Calu3 (cell line): Measurements from ENCODE around the gene PFDN6. TPM values are rescaled to one million over a fixed set of nuclear protein-coding genes. Genes with fewer than 3 reads are reported as not detected.
"Not testable (repeated sequence)": the region's sequence is repeated elsewhere in the genome, so short reads cannot be mapped to it uniquely, and the experiment has no call there.

Source experiments
- BruUV-seq: library from RNA; stranded (reverse); fragments of 400-500 nt; replicated peaks from 2 replicates; lab custom pipeline; 2021; lab: Mats Ljungman, UMichigan
- CTCF ChIA-PET: fragments of 300-600 bp; sonication (Branson Sonifier 250); formaldehyde crosslinking; loops from one replicate; lab custom pipeline; 2022; ENCODE audit warnings: antibody characterized with exemption; lab: Charles Lee
- DNase-seq: peaks from one replicate; pipeline ENCODE4 v3.0.0; 2022
- H3K27ac Mint-ChIP-seq: one replicate; pipeline ENCODE4 v1.8.0; 2022; ENCODE audit warnings: mixed read lengths; ENCODE audit not compliant: unreplicated experiment
- H3K27me3 Mint-ChIP-seq: one replicate; pipeline ENCODE4 v1.8.0; 2022; ENCODE audit warnings: mixed read lengths; ENCODE audit not compliant: unreplicated experiment
- H3K36me3 Mint-ChIP-seq: one replicate; pipeline ENCODE4 v1.8.0; 2022; ENCODE audit warnings: mild to moderate bottlenecking, moderate library complexity, mixed read lengths; ENCODE audit not compliant: insufficient read depth, unreplicated experiment
- H3K4me1 Mint-ChIP-seq: one replicate; pipeline ENCODE4 v1.8.0; 2022; ENCODE audit warnings: mild to moderate bottlenecking, low read depth, mixed read lengths; ENCODE audit not compliant: unreplicated experiment
- H3K4me3 Mint-ChIP-seq: one replicate; pipeline ENCODE4 v1.8.0; 2022; ENCODE audit warnings: mild to moderate bottlenecking, low read depth, moderate library complexity, mixed read lengths; ENCODE audit not compliant: unreplicated experiment
- H3K9me3 Mint-ChIP-seq: one replicate; pipeline ENCODE4 v1.8.0; 2022; ENCODE audit warnings: low read depth, mixed read lengths; ENCODE audit not compliant: unreplicated experiment
- CTCF ChIP-seq: fragments of 200-600 bp; IDR thresholded peaks from one replicate; pipeline ENCODE4 v1.8.0; 2022; ENCODE audit warnings: antibody characterized with exemption; ENCODE audit not compliant: unreplicated experiment
- intact Hi-C: fragments of 100-400 bp; cut with micrococcal nuclease; formaldehyde crosslinking; loops from one replicate; pipeline ENCODE4 v1.10.0; 2022; ENCODE audit not compliant: unreplicated experiment
- total RNA-seq: library from RNA; stranded (reverse); gene quantifications from 2 replicates; pipeline ENCODE4 v1.2.3, GENCODE V29; 2022

Gene PFDN6
- total RNA-seq, 1 experiment from 2014 or later, result 141 TPM

DNA sequence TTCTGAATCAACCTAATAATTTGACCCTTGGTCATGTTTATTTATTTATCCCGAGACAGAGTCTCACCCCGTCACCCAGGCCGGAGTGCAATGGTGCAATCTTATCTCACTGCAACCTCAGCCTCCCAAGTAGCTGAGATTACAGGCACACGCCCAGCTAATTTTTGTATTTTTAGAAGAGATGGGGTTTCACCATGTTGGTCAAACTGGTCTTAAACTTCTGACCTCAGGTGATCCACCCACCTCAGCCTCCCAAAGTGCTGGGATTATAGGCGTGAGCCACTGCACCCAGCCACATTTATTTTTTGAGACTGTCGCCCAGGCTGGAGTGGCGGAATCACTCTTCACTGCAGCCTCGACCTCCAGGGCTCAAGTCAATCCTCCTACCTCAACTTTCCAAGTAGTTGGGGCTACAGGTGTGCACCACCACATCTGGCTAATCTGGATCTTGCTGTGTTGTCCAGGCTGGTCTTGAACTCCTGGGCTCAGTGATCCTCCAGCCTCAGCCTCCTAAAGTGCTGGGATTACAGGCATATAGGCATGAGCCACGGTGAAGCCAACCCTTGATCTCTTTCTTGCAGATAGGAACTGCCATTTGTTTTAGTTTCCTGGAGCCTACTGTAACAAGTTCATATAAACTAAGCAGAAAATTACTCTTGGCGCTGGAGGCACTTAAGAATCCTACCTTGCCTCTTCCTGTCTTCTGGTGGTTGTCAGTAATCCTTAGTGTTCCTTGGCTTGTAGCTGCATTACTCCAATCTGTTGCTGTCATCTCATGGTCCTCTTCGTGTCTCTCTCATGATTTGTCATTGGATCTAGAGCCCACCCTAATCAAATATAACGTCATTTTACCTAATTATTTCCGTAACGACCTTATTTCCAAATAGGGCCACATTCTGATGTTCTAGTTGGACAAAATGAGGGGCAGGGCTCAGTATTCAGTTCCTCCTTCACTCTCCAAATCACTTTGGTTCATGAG is 15.2 kb upstream of the PFDN6 start:
- no peaks in the 10 kb centered on the region for H3K9me3 Mint-ChIP-seq
- peaks cover 13% of the 10 kb centered on the region for H3K27me3 Mint-ChIP-seq
- no peak for DNase-seq
- intact Hi-C loops, result no loop called here
- peaks cover 69% of the 10 kb centered on the region for H3K4me1 Mint-ChIP-seq
- H3K27ac Mint-ChIP-seq, result peak overlapping the region; percentile 100
- H3K4me3 Mint-ChIP-seq, result peak overlapping the region; percentile 94
- no peak for TF ChIP-seq CTCF
- no TSS peak for BruUV-seq
- CTCF ChIA-PET, result interaction anchor here (0.6 kb wide), 1 partner anchor 15 kb away, joined by 8 read pairs; the partner anchor contains the start of genes PFDN6 and WDR46
- H3K36me3 Mint-ChIP-seq, result peaks cover 91% of the 10 kb centered on the region

DNA sequence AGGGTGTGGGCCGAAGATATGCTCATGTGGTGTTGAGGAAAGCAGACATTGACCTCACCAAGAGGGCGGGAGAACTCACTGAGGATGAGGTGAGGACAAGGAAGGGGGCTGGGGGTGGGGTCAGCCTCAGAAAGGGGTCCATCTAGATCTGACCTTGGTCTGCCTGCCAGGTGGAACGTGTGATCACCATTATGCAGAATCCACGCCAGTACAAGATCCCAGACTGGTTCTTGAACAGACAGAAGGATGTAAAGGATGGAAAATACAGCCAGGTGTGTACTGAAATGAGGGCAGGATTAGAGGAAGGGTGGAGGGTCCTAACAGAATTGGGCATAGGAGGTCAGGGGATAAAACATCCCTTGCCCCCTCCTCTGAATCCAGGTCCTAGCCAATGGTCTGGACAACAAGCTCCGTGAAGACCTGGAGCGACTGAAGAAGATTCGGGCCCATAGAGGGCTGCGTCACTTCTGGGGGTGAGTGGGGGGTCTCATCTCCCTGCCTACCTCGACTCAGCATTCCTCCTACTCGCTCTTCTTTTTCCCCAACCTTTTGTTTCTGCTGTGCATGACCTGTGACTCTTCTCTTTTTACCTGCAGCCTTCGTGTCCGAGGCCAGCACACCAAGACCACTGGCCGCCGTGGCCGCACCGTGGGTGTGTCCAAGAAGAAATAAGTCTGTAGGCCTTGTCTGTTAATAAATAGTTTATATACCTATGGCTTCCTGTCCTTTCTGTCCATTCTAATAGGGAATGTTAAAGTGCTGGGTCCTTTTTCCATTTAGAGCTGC is 13.4 kb upstream of the PFDN6 start:
- BruUV-seq, result TSS peak; percentile 20
- H3K9me3 Mint-ChIP-seq, intact Hi-C loops, DNase-seq: not testable (repeated sequence)
- H3K4me1 Mint-ChIP-seq, result peaks cover 65% of the 10 kb centered on the region
- H3K36me3 Mint-ChIP-seq, result peaks cover 100% of the 10 kb centered on the region
- CTCF ChIA-PET, result interaction anchor here (1.6 to 1.8 kb wide), 3 partner anchors 14 to 28 kb away, joined by 3 to 10 read pairs (median 10); partner anchors contain the start of genes PFDN6 and WDR46
- H3K27ac Mint-ChIP-seq, result peak overlapping the region; percentile 100
- peak overlapping the region; percentile 94 for H3K4me3 Mint-ChIP-seq
- peaks cover 13% of the 10 kb centered on the region for H3K27me3 Mint-ChIP-seq

DNA sequence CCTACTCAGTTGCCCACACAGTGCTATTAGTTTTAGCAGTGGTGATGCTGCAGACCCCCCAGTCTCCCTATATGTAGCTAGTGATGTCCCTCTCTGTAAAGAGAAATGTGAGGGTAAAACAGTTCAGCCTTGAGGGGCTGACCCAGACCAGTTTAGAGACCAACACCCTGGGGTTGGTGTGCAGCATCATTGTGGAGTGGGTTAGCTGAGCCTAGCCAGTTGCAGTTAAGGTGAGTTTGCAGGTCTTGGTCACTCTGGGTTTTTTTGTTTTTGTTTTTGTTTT is 12.9 kb upstream of the PFDN6 start:
- no peak for DNase-seq
- Mint-ChIP-seq H3K36me3 (peaks cover 100% of the 10 kb centered on the region), H3K4me1 (peaks cover 65% of the 10 kb centered on the region), H3K27me3 (peaks cover 10% of the 10 kb centered on the region), H3K27ac (peak overlapping the region; percentile 100), H3K4me3 (peak overlapping the region; percentile 94), H3K9me3 (no peaks in the 10 kb centered on the region)
- no peak for TF ChIP-seq CTCF
- CTCF ChIA-PET, result interaction anchor here (1.0 to 2.2 kb wide), 6 partner anchors 13 to 149 kb away, joined by 3 to 14 read pairs (median 7); partner anchors contain the start of genes PFDN6 and WDR46
- intact Hi-C loops, result no loop called here
- BruUV-seq, result no TSS peak

DNA sequence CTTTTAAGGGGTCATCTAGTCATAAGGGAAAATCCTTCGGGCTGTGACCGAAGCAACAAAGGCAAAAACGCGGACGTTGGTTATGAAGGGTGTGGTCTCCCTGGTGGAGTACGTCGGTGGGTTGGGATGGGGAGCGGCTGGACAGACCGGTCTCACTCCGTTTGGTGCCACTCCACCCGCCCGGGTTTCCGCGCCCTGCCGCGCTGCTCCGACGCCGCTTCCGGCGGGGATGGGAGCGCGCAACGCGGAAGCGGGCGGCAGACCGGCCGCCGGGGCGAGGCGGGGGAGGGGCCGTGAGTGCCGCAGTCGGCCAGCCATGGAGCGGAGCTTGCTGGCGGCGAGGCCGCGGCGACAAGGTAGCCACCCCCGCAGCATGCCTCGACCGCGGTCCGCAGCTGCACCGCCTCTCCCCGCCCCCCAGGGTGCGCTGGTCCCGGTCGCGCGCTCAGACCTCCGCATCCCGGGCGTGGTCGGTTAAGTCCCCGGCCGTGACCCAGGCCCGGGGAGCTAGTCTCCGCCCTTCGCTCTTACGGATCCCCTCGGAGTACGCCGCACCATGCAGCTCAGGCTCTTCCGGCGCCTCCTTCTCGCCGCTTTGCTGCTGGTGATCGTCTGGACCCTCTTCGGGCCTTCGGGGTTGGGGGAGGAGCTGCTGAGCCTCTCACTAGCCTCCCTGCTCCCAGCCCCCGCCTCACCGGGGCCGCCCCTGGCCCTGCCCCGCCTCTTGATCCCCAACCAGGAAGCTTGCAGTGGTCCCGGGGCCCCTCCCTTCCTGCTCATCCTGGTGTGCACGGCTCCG is 12.3 kb upstream of the PFDN6 start, which contains the start of gene B3GALT4:
B3GALT4 (plus strand) TSS at position 260 of the 799 bp plus-strand sequence; CDS start at position 557, 297 bp downstream.
- BruUV-seq, result no TSS peak
- DNase-seq, result peak; percentile 96
- Mint-ChIP-seq H3K9me3 (no peaks in the 10 kb centered on the region), H3K4me3 (peak within 1 kb of the TSS; percentile 94), H3K4me1 (peaks cover 60% of the 10 kb centered on the region), H3K27ac (peak within 1 kb of the TSS; percentile 100), H3K27me3 (peaks cover 5% of the 10 kb centered on the region), H3K36me3 (peaks cover 100% of the 10 kb centered on the region)
- intact Hi-C loops, result no loop called here
- CTCF ChIA-PET, result interaction anchor here (0.6 to 2.2 kb wide), 13 partner anchors 10 to 149 kb away, joined by 3 to 14 read pairs (median 4); partner anchors contain the start of genes PFDN6 and WDR46
- peak; percentile 74 for TF ChIP-seq CTCF
